NCI-H524 (cell line): ENCODE measurements around the gene SLC27A2.
A peak's percentile ranks its signal among the peaks of the same experiment; 100 is the strongest.
"Not testable (repeated sequence)": the region's sequence is repeated elsewhere in the genome, so short reads cannot be mapped to it uniquely, and the experiment has no call there.

Experiments
- DNase-seq, 2 experiments: peaks; one replicate each; lab custom pipeline; 2025; lab: John Stamatoyannopoulos, UW

The SLC27A2 gene

GRCh38 chr15:50163719-50164410 is 18.1 kb upstream of the SLC27A2 start:
- DNase-seq = no peak

- no peak for DNase-seq
Observed at GRCh38 chr15:50164458-50164857, 17.5 kb upstream of the SLC27A2 start.

- DNase-seq = no peak
Observed at GRCh38 chr15:50166216-50166615, 15.8 kb upstream of the SLC27A2 start.

GRCh38 chr15:50167110-50167509 is 14.9 kb upstream of the SLC27A2 start:
- no peak for DNase-seq

GRCh38 chr15:50168379-50168778 is 13.6 kb upstream of the SLC27A2 start:
- DNase-seq = no peak

- DNase-seq = no peak
Observed at GRCh38 chr15:50168783-50169411, 13.1 kb upstream of the SLC27A2 start.

- DNase-seq = not testable (repeated sequence)
Observed at GRCh38 chr15:50172360-50172895, 9.6 kb upstream of the SLC27A2 start.

GRCh38 chr15:50176869-50177268 is 5.1 kb upstream of the SLC27A2 start:
- DNase-seq = no peak

- no peak for DNase-seq
Observed at GRCh38 chr15:50180091-50180490, 1.9 kb upstream of the SLC27A2 start.

- no peak for DNase-seq
Observed at GRCh38 chr15:50180582-50180981, 1.4 kb upstream of the SLC27A2 start.

GRCh38 chr15:50181201-50181968 is 611 bp upstream of the SLC27A2 start:
- peak in 1 of 2 experiments; percentile 60 for DNase-seq

- DNase-seq = peak in 1 of 2 experiments; percentile 51
Observed at GRCh38 chr15:50182219-50183013, 420 bp downstream of the SLC27A2 start.

GRCh38 chr15:50183112-50183794 is 1.3 kb downstream of the SLC27A2 start:
- DNase-seq = no peak

- no peak for DNase-seq
Observed at GRCh38 chr15:50184863-50185504, 3.0 kb downstream of the SLC27A2 start.

GRCh38 chr15:50186090-50186489 is 4.1 kb downstream of the SLC27A2 start:
- no peak for DNase-seq

GRCh38 chr15:50186752-50187151 is 4.8 kb downstream of the SLC27A2 start:
- peak in 1 of 2 experiments; percentile 34 for DNase-seq

- DNase-seq = no peak
Observed at GRCh38 chr15:50187525-50187924, 5.5 kb downstream of the SLC27A2 start.

GRCh38 chr15:50187997-50188396 is 6.0 kb downstream of the SLC27A2 start:
- no peak for DNase-seq

- DNase-seq = not testable (repeated sequence)
Observed at GRCh38 chr15:50188793-50189192, 6.8 kb downstream of the SLC27A2 start.

GRCh38 chr15:50189633-50190032 is 7.6 kb downstream of the SLC27A2 start:
- DNase-seq = no peak

GRCh38 chr15:50190166-50190570 is 8.2 kb downstream of the SLC27A2 start:
- DNase-seq = no peak
